ENCODE results near the gene LMBRD1. TPM values are rescaled to one million over a fixed set of nuclear protein-coding genes. Genes with fewer than 3 reads are reported as not detected.

The LMBRD1 gene
- total RNA-seq, 4 donors from 2014 or later: 52.9 to 116 (median 80.0) TPM

DNA sequence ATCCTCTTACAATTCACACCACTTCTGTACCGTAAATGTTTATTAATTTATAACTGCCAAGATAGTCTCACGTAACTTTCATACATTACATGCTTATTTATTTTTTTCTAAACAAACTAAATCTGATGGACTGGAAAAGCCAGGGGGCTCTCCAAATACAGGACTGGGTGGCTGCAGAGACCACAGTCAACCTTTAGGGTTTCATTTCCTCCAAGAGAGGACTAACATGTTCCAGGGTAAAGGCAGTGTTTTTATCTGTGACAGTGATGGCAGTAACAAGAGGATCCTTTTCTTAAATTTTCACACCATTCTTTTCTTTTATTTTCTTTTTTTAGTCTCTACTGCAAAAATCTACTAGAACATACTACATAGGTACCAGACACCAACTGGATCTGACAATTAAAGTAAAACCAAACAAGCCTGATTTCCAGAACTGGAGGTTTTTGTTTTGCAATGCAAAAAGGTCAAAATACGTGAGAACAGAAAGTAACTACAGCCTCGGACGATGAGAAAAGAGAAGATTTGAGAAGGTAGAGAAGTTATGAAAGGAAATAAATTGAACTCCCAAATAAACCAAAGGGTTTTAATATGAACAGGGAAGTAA lies 1.2 kb downstream of the LMBRD1 start:
- TF ChIP-seq, protein P1, sequence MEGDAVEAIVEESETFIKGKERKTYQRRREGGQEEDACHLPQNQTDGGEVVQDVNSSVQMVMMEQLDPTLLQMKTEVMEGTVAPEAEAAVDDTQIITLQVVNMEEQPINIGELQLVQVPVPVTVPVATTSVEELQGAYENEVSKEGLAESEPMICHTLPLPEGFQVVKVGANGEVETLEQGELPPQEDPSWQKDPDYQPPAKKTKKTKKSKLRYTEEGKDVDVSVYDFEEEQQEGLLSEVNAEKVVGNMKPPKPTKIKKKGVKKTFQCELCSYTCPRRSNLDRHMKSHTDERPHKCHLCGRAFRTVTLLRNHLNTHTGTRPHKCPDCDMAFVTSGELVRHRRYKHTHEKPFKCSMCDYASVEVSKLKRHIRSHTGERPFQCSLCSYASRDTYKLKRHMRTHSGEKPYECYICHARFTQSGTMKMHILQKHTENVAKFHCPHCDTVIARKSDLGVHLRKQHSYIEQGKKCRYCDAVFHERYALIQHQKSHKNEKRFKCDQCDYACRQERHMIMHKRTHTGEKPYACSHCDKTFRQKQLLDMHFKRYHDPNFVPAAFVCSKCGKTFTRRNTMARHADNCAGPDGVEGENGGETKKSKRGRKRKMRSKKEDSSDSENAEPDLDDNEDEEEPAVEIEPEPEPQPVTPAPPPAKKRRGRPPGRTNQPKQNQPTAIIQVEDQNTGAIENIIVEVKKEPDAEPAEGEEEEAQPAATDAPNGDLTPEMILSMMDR (IDR thresholded peaks at IDR 0.05; ENCODE audit: low read depth): no peak

DNA sequence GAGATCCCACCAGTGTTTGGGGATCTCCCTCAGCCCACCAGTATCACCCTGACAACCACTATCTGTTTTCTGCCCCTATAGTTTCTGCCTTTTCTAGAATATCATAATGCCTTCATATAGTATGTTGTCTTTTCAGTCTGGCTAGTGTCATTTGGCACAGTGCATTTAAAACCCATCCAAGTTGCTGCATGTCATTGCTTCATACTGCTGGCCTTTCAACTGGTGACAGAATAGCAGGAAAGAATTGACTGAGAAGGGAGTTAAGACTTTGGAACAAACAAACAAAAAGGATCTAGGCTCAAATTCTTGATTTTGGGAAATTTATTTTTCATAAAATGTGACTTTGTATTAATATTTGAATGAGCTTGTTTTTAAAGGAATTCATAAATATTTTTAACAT lies 4.5 kb downstream of the LMBRD1 start:
- TF ChIP-seq, protein P1 (IDR thresholded peaks at IDR 0.05; ENCODE audit: low read depth): no peak

DNA sequence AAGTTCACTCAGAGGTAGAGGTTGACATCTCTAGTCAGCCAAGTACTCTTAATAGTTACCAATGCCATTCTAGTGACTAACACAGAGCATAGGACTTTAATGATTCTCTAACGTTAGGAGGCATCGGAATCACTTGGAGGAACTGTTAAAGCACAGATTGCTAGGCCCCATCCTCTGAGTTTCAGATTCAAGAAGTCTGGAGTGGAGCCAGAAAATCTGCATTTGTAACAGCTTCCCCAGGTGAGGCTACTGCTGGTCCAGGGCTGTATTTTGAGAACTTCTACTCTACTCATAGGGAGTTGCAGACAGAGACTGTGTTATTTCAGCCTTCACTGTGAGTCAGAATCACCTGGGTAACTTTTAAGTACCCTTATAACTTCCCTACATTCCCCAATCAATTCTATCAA lies 5.7 kb downstream of the LMBRD1 start:
- TF ChIP-seq, protein P1 (IDR thresholded peaks at IDR 0.05; ENCODE audit: low read depth): no peak

DNA sequence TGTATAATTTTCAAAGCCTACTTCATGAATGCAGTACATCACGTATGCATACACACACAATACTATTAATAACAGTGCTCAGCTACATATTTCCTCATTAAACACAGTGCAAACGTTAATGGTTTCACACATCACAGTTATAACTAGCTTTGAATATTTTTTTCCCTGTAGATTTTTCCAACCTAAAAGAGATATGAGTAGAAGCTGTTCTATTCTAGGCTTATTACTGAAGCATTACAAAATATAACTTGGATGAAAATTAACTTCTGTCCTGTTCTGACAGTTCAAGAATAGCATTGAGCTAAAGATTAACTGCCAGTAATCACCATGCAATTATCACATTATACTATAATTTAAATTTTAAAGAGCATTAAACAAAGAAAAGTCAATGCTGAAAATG lies 6.2 kb downstream of the LMBRD1 start:
- TF ChIP-seq, protein P1 (IDR thresholded peaks at IDR 0.05; ENCODE audit: low read depth): no peak

DNA sequence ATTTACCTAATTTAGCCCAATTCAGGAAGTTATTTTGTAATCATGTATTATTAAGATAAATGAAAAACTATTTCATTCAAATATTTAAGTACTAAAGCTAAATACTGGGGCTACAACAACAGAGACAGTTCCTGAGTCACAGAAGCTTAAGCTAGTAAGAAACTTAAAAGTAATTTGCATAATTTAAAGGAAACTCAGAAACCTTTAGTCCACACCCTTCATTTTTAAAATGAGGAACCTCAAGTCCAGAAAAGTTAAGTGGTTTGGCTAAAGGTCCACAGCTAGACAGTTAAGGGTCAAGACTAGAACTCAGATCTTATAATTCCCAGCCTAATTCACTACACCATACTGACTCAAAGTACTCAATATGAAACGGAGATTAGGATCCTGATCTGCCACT lies 7.2 kb downstream of the LMBRD1 start:
- TF ChIP-seq, protein P1 (IDR thresholded peaks at IDR 0.05; ENCODE audit: low read depth): no peak

DNA sequence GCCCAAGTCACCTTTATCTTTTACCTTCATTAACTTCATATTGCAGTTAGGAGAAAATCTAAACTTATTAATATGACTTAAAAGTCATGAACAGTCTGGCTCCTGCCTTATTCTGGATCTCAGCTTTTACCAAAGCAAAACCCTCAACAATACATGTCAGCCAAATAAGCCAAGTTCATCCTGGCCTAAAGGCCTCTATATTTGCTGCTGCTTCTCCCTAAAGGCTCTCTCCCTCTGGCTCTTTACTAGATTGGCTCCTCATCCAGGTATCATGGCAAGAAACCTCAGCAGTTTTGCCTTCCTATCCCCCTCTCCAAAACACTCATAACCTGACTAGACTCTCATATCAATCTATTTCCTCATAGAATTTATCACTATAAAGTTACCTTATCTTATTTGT lies 11.1 kb downstream of the LMBRD1 start:
- TF ChIP-seq, protein P1 (IDR thresholded peaks at IDR 0.05; ENCODE audit: low read depth): no peak

DNA sequence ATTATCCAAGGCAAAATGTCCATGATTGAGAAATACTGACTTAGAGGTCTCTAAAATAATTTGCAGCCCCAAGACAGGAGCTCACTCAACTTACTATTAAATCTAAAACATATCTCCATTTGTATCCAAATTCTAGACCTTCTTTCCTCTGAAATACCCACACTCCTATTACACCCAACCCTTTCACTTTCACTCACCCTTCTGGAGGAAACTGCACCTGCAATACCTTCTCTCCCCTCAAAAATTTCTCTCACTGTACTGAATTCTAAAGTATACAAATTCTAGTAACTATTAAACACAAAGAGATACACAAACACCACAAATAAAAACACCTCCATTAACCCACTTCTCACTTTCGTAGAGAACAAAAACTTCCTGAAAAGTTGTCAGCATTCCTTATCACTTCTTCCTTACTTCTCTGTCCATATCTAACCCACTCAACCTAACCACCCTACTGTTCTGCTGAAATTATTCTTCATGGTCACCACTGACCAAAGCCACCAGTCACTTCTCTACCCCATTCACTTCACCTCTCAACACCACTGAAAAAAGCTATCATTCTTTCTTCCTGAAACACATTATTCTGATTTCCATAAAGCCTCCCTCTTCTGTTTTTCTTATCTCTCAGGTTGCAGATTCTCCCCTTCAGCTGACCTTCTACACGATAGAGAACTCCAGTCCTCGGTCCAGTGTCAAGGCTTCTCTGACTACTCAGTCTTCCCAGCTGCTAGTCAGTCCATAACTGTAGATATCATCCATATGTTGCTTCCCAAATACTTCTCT lies 12.0 kb downstream of the LMBRD1 start:
- TF ChIP-seq, protein P1 (IDR thresholded peaks at IDR 0.05; ENCODE audit: low read depth): no peak

Data from subcutaneous adipose tissue (tissue), 4 donors.